ENCODE data around the gene RTN4RL1.

GRCh38 chr17:1939981-1940809 lies 84.9 kb downstream of the RTN4RL1 start:
- TF ChIP-seq, protein P1, sequence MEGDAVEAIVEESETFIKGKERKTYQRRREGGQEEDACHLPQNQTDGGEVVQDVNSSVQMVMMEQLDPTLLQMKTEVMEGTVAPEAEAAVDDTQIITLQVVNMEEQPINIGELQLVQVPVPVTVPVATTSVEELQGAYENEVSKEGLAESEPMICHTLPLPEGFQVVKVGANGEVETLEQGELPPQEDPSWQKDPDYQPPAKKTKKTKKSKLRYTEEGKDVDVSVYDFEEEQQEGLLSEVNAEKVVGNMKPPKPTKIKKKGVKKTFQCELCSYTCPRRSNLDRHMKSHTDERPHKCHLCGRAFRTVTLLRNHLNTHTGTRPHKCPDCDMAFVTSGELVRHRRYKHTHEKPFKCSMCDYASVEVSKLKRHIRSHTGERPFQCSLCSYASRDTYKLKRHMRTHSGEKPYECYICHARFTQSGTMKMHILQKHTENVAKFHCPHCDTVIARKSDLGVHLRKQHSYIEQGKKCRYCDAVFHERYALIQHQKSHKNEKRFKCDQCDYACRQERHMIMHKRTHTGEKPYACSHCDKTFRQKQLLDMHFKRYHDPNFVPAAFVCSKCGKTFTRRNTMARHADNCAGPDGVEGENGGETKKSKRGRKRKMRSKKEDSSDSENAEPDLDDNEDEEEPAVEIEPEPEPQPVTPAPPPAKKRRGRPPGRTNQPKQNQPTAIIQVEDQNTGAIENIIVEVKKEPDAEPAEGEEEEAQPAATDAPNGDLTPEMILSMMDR (IDR thresholded peaks at IDR 0.05) = no peak
- no peak for TF ChIP-seq POLR2A (IDR thresholded peaks at IDR 0.05)
